ENCODE data around the gene MBIP.

- TF ChIP-seq EP300 (conservative IDR thresholded peaks at IDR 0.05; ENCODE audit: poor library complexity, severe bottlenecking): no peak
- no peak for TF ChIP-seq SMC3 (conservative IDR thresholded peaks at IDR 0.05; ENCODE audit: poor library complexity)
- TF ChIP-seq, protein P1, sequence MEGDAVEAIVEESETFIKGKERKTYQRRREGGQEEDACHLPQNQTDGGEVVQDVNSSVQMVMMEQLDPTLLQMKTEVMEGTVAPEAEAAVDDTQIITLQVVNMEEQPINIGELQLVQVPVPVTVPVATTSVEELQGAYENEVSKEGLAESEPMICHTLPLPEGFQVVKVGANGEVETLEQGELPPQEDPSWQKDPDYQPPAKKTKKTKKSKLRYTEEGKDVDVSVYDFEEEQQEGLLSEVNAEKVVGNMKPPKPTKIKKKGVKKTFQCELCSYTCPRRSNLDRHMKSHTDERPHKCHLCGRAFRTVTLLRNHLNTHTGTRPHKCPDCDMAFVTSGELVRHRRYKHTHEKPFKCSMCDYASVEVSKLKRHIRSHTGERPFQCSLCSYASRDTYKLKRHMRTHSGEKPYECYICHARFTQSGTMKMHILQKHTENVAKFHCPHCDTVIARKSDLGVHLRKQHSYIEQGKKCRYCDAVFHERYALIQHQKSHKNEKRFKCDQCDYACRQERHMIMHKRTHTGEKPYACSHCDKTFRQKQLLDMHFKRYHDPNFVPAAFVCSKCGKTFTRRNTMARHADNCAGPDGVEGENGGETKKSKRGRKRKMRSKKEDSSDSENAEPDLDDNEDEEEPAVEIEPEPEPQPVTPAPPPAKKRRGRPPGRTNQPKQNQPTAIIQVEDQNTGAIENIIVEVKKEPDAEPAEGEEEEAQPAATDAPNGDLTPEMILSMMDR (IDR thresholded peaks at IDR 0.05; ENCODE audit: poor library complexity, severe bottlenecking): no peak
- TF ChIP-seq POLR2AphosphoS5 (IDR thresholded peaks at IDR 0.05): no peak
- no peak for TF ChIP-seq MXI1 (conservative IDR thresholded peaks at IDR 0.05; ENCODE audit: poor library complexity, severe bottlenecking)
- no peak for TF ChIP-seq REST (IDR thresholded peaks at IDR 0.05; ENCODE audit: borderline replicate concordance)
- no peak for TF ChIP-seq RAD21 (conservative IDR thresholded peaks at IDR 0.05)
These were observed 44.7 kb downstream of the MBIP start for GRCh38 chr14:36275741-36276140.
